HCT116 (cell line): ENCODE results near the gene PRLH. TPM values are rescaled to one million over a fixed set of nuclear protein-coding genes. Genes with fewer than 3 reads are reported as not detected.
A peak's percentile ranks its signal among the peaks of the same experiment; 100 is the strongest.

Experiments
- ATAC-seq: fragments of 200-7000 bp; cut with Tn5 transposase; 2 replicates; pipeline ENCODE4 v1.9.1; 2020; ENCODE audit warnings: mild to moderate bottlenecking, moderate library complexity
- Bru-seq: library from RNA; stranded (reverse); fragments of 400-500 nt; gene quantifications from one replicate; lab custom pipeline; 2021; lab: Mats Ljungman, UMichigan
- BruChase-seq, 2 experiments: library from RNA; stranded (reverse); fragments of 400-500 nt; gene quantifications; one replicate each; lab custom pipeline; 2021; lab: Mats Ljungman, UMichigan
- BruUV-seq: library from RNA; stranded (reverse); fragments of 400-500 nt; replicated peaks from 2 replicates; lab custom pipeline; 2021; lab: Mats Ljungman, UMichigan
- CTCF ChIA-PET: fragments of 300-600 bp; sonication (Branson Sonifier 250); formaldehyde crosslinking; loops from one replicate; lab custom pipeline; 2021; ENCODE audit warnings: antibody characterized with exemption; lab: Charles Lee
- POLR2A ChIA-PET: fragments of 300-600, 350-600 bp; sonication (Branson Sonifier 250); formaldehyde crosslinking; loops from one replicate; lab custom pipeline; 2021; ENCODE audit warnings: antibody characterized with exemption; lab: Charles Lee
- RAD21 ChIA-PET, 2 experiments: fragments of 300-600 bp; sonication (Branson Sonifier 250); formaldehyde crosslinking; loops; one replicate each; lab custom pipeline; 2023; ENCODE audit warnings: low total read pairs in 2 of 2; ENCODE audit not compliant: uncharacterized antibody in 2 of 2, unreplicated experiment in 2 of 2, low non-redundant PET in 1 of 2; lab: Charles Lee
- DNase-seq: peaks from one replicate; pipeline ENCODE4 v3.0.0-alpha.2; 2010; ENCODE audit warnings: low read depth, low spot score
- H2AFZ ChIP-seq: fragments of 200-600 bp; shearing (Covaris generic), sonication (generic); 2 replicates; pipeline ENCODE4 v1.6.1; 2017; ENCODE audit warnings: low read depth, mixed run types, mixed read lengths, antibody characterized with exemption, low read length; ENCODE audit not compliant: poor library complexity, severe bottlenecking
- H3K27ac ChIP-seq: 2 replicates; pipeline ENCODE4 v1.5.1; 2012; ENCODE audit warnings: low read depth, low read length
- H3K27me3 ChIP-seq: fragments of 200-600 bp; sonication (generic); 2 replicates; pipeline ENCODE4 v1.6.1; 2016; ENCODE audit warnings: mixed run types, low read length, mixed read lengths; ENCODE audit not compliant: insufficient read depth
- H3K36me3 ChIP-seq, 2 experiments: fragments of 200-500 bp in 1 of 2; fragments of 200-600 bp in 1 of 2; sonication (Bioruptor generic) in 1 of 2; sonication (generic) in 1 of 2; 2 replicates each; pipeline versions ENCODE4 v1.5.1 to v1.6.1; 2014 to 2016; ENCODE audit warnings: low read length in 2 of 2, inconsistent platforms in 1 of 2, mixed read lengths in 1 of 2, mixed run types in 1 of 2; ENCODE audit not compliant: insufficient read depth in 2 of 2, control insufficient read depth in 1 of 2
- H3K4me1 ChIP-seq, 2 experiments: fragments of 200-600 bp in 1 of 2; sonication (generic) in 1 of 2; 2 replicates each; pipeline versions ENCODE4 v1.5.1 to v1.6.1; 2012 to 2017; ENCODE audit warnings: low read length in 2 of 2, inconsistent platforms in 1 of 2, mild to moderate bottlenecking in 1 of 2, mixed read lengths in 1 of 2, mixed run types in 1 of 2, moderate library complexity in 1 of 2; ENCODE audit not compliant: insufficient read depth in 2 of 2, control insufficient read depth in 1 of 2
- H3K4me2 ChIP-seq: fragments of 200-600 bp; sonication (generic); 2 replicates; pipeline ENCODE4 v1.6.1; 2017; ENCODE audit warnings: mixed run types, low read length, mixed read lengths
- H3K4me3 ChIP-seq, 2 experiments: fragments of 200-600 bp in 1 of 2; sonication (generic) in 1 of 2; replicated peaks in 1 of 2; 2 replicates each; pipeline ENCODE4 v1.5.1; 2011 to 2016; ENCODE audit warnings: low read length in 2 of 2, control low read depth in 1 of 2, low read depth in 1 of 2, mild to moderate bottlenecking in 1 of 2, mixed read lengths in 1 of 2, mixed run types in 1 of 2
- H3K79me2 ChIP-seq: fragments of 200-600 bp; sonication (generic); 2 replicates; pipeline ENCODE4 v1.6.1; 2017; ENCODE audit warnings: mild to moderate bottlenecking, mixed run types, low read length, moderate library complexity, mixed read lengths; ENCODE audit not compliant: insufficient read depth
- H3K9ac ChIP-seq: fragments of 200-600 bp; sonication (generic); 2 replicates; pipeline ENCODE4 v1.6.1; 2016; ENCODE audit warnings: low read length, mixed read lengths
- H3K9me2 ChIP-seq: fragments of 200-600 bp; sonication (generic), shearing (Covaris generic); 2 replicates; pipeline ENCODE4 v1.6.1; 2017; ENCODE audit warnings: mixed run types, mild to moderate bottlenecking, moderate library complexity; ENCODE audit not compliant: insufficient read depth
- H3K9me3 ChIP-seq, 2 experiments: fragments of 200-500 bp in 1 of 2; fragments of 200-600 bp in 1 of 2; sonication (Bioruptor generic) in 1 of 2; sonication (generic) in 1 of 2; 2 replicates each; pipeline ENCODE4 v1.6.1; 2014 to 2017; ENCODE audit warnings: low read length in 2 of 2, mixed read lengths in 2 of 2, inconsistent platforms in 1 of 2, low read depth in 1 of 2, mild to moderate bottlenecking in 1 of 2, mixed run types in 1 of 2, moderate library complexity in 1 of 2; ENCODE audit not compliant: control insufficient read depth in 1 of 2, insufficient read depth in 1 of 2
- H4K20me1 ChIP-seq: fragments of 200-600 bp; sonication (generic), shearing (Covaris generic); 2 replicates; pipeline ENCODE4 v1.6.1; 2017; ENCODE audit warnings: mixed run types, mild to moderate bottlenecking, moderate library complexity; ENCODE audit not compliant: insufficient read depth
- CTCF ChIP-seq, 3 experiments: fragments of 200-600 bp in 1 of 3; sonication (generic) in 1 of 3; IDR thresholded peaks in 2 of 3; conservative IDR thresholded peaks in 1 of 3; 2 replicates each; pipeline ENCODE4 v1.5.1; 2012 to 2017; ENCODE audit warnings: low read depth in 2 of 3, low read length in 2 of 3, antibody characterized with exemption in 1 of 3, borderline replicate concordance in 1 of 3, control low read depth in 1 of 3, mild to moderate bottlenecking in 1 of 3, mixed read lengths in 1 of 3, mixed run types in 1 of 3, moderate library complexity in 1 of 3; ENCODE audit not compliant: insufficient read depth in 1 of 3
- EGR1 ChIP-seq: IDR thresholded peaks from 2 replicates; pipeline ENCODE4 v1.6.1; 2012; ENCODE audit warnings: low read depth
- EZH2phosphoT487 ChIP-seq: fragments of 200-600 bp; IDR thresholded peaks from 2 replicates; pipeline ENCODE4 v1.6.1; 2018; ENCODE audit warnings: antibody characterized with exemption, borderline replicate concordance
- FOSL1 ChIP-seq: IDR thresholded peaks from 2 replicates; pipeline ENCODE4 v1.6.1; 2012; ENCODE audit warnings: low read depth
- JUND ChIP-seq: IDR thresholded peaks from 2 replicates; pipeline ENCODE4 v1.6.1; 2012
- MAX ChIP-seq: IDR thresholded peaks from 2 replicates; pipeline ENCODE4 v1.6.1; 2012
- POLR2A ChIP-seq: IDR thresholded peaks from 2 replicates; pipeline ENCODE4 v1.7.0; 2011; ENCODE audit warnings: borderline replicate concordance; ENCODE audit not compliant: insufficient read depth, insufficient read length; ENCODE audit errors: extremely low read depth
- RAD21 ChIP-seq: IDR thresholded peaks from 2 replicates; pipeline ENCODE4 v1.6.1; 2012; ENCODE audit warnings: low read depth, mild to moderate bottlenecking
- SP1 ChIP-seq: IDR thresholded peaks from 2 replicates; pipeline ENCODE4 v1.6.1; 2012; ENCODE audit warnings: low read depth
- SRF ChIP-seq: IDR thresholded peaks from 2 replicates; pipeline ENCODE4 v1.6.1; 2012; ENCODE audit warnings: low read depth
- ZFX ChIP-seq: fragments of 450-650 bp; IDR thresholded peaks from 2 replicates; pipeline ENCODE4 v1.6.1; 2017
- intact Hi-C: fragments of 100-400 bp; cut with micrococcal nuclease; formaldehyde crosslinking; loops from 2 replicates; pipeline ENCODE4 v1.10.0; 2022
- long read RNA-seq: library from polyadenylated mRNA; unstranded; transcript quantifications from one replicate; pipeline ENCODE4 v2.0.0, GENCODE V29; 2021; ENCODE audit not compliant: unreplicated experiment
- polyA plus RNA-seq: library from polyadenylated mRNA; unstranded; fragments of >200 nt; gene quantifications from 2 replicates; pipeline ENCODE4 v1.2.1, GENCODE V29; 2012; ENCODE audit warnings: missing spikeins
- total RNA-seq: library from RNA; stranded (reverse); gene quantifications from one replicate; pipeline ENCODE4 v1.2.1, GENCODE V29; 2021; ENCODE audit not compliant: unreplicated experiment

The PRLH gene
- total RNA-seq: not detected
- not detected in 2 replicates for polyA plus RNA-seq
- Bru-seq, nascent RNA: not detected
- BruChase-seq, experiment 1, labeled RNA remaining after a 6-hour chase: not detected
- percentile 23 among the genes with signal in this experiment for BruChase-seq, experiment 2, labeled RNA remaining after a 2-hour chase
- long read RNA-seq: 0 reads

GRCh38 chr2:237566401-237567235 is at the start of gene PRLH:
TSS of gene PRLH (plus strand) at chr2:237566574. CDS start at chr2:237566574, 0 bp downstream.
- intact Hi-C loops: no loop called here
- DNase-seq: no peak
- no peaks in the 10 kb centered on the region for H3K36me3 ChIP-seq
- H3K9me3 ChIP-seq: 0 out of 4 replicates have a peak, but pooled peaks cover 0 to 3% of the 10 kb centered on the region in 2 experiments
- ChIA-PET POLR2A (no interaction called here), CTCF (no interaction called here)
- H3K27ac ChIP-seq: peak within 1 kb of the TSS; percentile 9; the same call in 1 of the 2 replicates
- H2AFZ ChIP-seq: no peak within 1 kb of the TSS
- no peak within 1 kb of the TSS for H3K4me2 ChIP-seq
- H3K9me2 ChIP-seq: no peaks in the 10 kb centered on the region
- TF ChIP-seq MAX (no peak), SRF (no peak), JUND (no peak), SP1 (no peak), FOSL1 (no peak), POLR2A (no peak), RAD21 (no peak)
- TF ChIP-seq, all 23 proteins: peak for 0
- RAD21 ChIA-PET: interaction anchor here in 1 of 2 experiments (0.6 kb wide), 1 partner anchor 9 kb away, joined by 3 read pairs; no protein-coding TSS in a partner anchor
- ATAC-seq: no peak
- Histone ChIP-seq H3K79me2 (no peaks in the 10 kb centered on the region), H3K27me3 (no peaks in the 10 kb centered on the region), H4K20me1 (no peaks in the 10 kb centered on the region), H3K4me1 (peaks cover 0 to under 1% of the 10 kb centered on the region in 2 experiments; a peak in 2 of 4 replicates), H3K4me3 (no peak within 1 kb of the TSS), H3K9ac (no peak within 1 kb of the TSS)
- BruUV-seq: no TSS peak

GRCh38 chr2:237517163-237517562 is 49.2 kb upstream of the PRLH start:
- H4K20me1 ChIP-seq: peaks cover 9% of the 10 kb centered on the region; the same call in 1 of the 2 replicates
- no peaks in the 10 kb centered on the region for H3K27me3 ChIP-seq
- ChIA-PET RAD21 (no interaction called here), CTCF (no interaction called here), POLR2A (no interaction called here)
- TF ChIP-seq EZH2phosphoT487 (no peak), ZFX (no peak), SP1 (no peak), CTCF (IDR thresholded peaks at IDR 0.05 in 2 of 3, conservative IDR thresholded peaks at IDR 0.05 in 1 of 3; ENCODE audit: borderline replicate concordance in 1 of 3, insufficient read depth in 1 of 3, low read depth in 2 of 3, low read length in 2 of 3) (no peak), EGR1 (no peak)
- no peak overlapping the region for H3K4me3 ChIP-seq
- H3K4me2 ChIP-seq: no peak overlapping the region
- intact Hi-C loops: loop anchor here (10.0 kb wide), 1 partner anchor 228 kb away; no protein-coding TSS in a partner anchor
- H3K9me2 ChIP-seq: no peaks in the 10 kb centered on the region
- DNase-seq: no peak
- no TSS peak for BruUV-seq
- peaks cover 0 to 6% of the 10 kb centered on the region in 2 experiments; a peak in 2 of 4 replicates for H3K4me1 ChIP-seq
- no peak overlapping the region for H2AFZ ChIP-seq
- no peak overlapping the region for H3K9ac ChIP-seq
- H3K9me3 ChIP-seq: no peaks in the 10 kb centered on the region
- no peak overlapping the region for H3K27ac ChIP-seq
- ATAC-seq: no peak
- H3K79me2 ChIP-seq: no peaks in the 10 kb centered on the region; the same call in 1 of the 2 replicates
- H3K36me3 ChIP-seq: peaks cover 7 to 30% of the 10 kb centered on the region in 2 experiments; a peak in 2 of 4 replicates
